GM19455 (cell line): ENCODE data around the gene EIF2B4.
"Not testable (repeated sequence)": the region's sequence is repeated elsewhere in the genome, so short reads cannot be mapped to it uniquely, and the experiment has no call there.

ENCODE experiments used
- ATAC-seq: cut with Tn5 transposase; IDR thresholded peaks from one replicate; pipeline ENCODE4 v1.9.1; 2021; ENCODE audit not compliant: unreplicated experiment

Gene EIF2B4

DNA sequence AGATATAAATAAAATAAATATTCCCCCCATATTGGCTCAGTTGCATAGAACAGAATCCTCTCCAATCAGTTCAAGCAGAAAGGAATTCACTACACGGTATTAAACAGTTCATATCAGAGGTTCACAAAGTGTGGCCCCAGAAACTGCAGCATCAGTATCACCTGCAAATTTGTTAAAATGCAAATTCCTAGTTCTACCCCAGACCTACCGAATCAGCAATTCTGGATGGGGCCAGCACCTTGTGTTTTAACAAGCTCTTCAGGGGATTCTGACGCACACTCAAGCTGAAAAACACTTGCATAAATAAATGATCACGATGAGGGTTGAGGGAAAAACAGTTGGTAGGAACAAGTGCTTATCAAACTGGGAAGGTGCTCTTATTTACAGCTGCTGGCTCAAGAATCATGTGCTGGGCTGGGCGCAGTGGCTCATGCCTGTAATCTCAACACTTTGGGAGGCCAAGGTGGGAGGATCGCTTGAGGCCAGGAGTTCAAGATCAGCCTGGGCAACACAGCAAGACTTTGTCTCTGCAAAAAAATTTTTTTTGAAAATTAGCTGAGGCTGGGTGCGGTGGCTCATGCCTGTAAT lies 19.9 kb downstream of the EIF2B4 start:
- ATAC-seq, result no peak

DNA sequence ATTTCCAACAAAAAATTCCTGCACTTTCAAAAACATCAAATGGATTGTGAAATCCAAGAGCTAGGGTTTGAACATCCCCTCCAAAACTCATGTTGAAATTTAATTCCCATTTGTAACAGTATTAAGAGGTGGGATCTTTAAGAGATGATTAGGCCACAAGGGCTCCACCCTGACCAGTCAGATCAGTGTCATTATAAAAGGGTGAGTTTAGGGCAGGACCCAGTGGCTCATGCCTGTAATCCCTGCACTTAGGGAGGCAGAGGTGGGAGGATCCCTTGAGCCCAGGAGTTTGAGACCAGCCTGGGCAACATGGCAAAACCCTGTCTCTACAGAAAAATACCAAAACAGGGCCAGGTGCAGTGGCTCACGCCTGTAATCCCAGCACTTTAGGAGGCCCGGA lies 22.5 kb downstream of the EIF2B4 start:
- no peak for ATAC-seq

GRCh38 chr2:27336173-27336572 lies 34.0 kb downstream of the EIF2B4 start:
- no peak for ATAC-seq

GRCh38 chr2:27335311-27335710 lies 34.8 kb downstream of the EIF2B4 start:
- ATAC-seq, result no peak

DNA sequence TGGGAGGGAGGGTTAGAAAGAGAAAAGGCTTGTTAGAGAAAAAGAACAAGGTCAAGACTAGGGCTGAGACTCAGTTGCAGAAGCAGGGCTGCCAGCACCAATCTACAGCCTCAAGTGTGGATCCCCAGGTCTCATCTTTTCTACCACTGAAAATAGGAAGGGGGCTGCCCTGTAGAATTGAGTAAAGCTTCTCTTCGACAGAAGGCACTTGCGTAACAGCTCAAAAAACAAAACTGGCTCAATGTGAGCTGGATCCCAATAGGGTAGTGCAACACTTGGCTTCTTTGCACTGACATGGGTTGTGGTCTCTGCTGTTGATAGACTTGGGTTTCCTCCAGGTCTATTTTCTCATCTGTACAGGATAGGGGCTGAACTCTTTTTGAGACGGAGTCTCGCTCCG lies 45.4 kb downstream of the EIF2B4 start:
- no peak for ATAC-seq

- ATAC-seq, result no peak
Observed at GRCh38 chr2:27323596-27324285, 46.4 kb downstream of the EIF2B4 start.

DNA sequence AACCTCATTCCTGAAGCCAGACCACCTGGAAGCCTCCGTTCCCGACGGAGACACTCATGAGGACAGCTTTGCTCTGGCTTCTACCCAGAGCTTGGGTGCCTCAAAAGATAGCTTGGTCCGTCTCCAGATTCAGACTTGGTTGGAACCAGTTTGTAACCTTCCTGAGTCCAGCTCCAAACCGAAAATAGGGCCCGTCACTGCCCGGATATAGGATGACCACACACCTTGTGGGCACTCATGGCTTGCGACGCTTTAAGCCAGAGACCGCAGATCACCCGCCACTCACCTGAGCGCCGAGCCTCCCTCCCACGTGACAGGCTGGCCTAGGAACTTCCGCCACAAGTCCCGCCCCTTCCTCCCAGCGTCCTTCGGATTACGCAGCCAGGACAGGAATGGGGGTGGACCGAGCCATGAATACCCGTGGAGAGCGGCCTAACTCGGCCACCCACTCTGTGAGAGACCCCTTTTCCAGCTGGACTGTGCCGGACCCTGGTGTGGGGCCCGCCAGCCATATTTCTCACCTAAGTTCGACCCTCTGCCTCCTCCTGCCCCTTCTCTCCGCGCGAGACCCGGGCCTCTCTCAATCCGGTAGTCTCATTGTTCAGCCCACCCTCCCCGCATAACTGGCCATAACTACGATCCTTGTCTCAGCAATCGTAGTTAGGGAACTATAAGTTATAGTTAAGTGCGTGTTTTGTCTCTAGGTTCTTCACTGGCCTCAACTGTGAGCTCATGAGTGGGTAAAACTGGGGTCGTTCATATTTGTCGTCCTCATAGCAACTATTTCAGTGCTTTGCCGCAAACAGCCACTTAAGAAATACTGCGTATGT lies 47.2 kb downstream of the EIF2B4 start, which contains the start of gene MPV17:
Gene MPV17, minus strand, starts transcription at position 332 of the 830 bp plus-strand sequence. CDS start 580 bp downstream, outside the sequence.
- ATAC-seq, result peak; percentile 92

DNA sequence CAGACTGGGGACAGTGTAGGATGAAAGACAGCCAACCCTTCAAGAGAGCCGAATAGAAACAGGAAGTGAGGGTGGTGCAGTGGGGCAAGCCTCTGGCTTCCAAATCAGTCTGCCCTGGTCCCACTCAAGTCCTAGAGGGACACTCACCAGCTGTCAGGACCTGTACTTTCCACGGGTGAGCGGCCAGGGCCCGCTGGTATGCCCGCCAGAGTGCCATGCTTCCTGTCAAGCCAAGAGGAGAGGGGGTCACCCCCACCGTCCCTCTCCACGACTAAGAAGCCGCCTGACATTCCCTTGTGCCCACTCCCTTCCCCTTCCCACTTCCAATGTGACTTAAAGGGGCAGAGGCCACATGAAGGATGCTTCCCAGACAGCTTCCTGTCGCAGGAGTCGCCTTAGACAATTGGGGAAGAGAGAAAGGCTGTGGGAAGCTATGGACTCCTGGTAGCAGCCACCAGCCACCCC lies 47.8 kb downstream of the EIF2B4 start:
- no peak for ATAC-seq

DNA sequence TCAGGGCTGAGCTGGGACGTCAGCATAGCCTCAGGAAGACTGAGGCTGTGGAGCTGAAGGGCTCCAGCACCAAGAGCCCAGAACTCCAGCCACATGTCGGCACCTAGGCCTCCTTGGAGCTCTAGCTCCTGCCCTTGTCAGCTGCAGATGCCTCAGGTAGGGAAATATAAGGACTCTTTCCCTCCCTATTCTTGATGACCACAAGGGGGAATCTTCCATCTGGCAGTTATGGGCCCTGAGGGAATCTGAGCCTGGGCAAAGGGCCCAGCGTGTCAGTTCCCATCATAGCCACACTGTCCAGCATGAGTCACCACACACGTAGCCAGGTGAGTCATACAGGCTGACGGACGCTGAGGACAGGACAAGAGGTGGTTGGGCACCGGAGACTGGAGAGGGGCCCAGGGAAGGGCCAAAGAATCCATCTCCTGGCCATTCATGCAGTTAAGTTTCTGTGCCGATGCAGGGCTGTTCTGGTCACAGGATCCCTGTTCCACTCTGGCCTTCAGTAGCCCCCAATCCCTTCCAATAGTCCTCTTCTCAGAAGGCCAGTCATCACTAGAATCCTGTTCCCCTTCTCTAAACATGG lies 49.1 kb downstream of the EIF2B4 start:
- ATAC-seq, result no peak

GRCh38 chr2:27319839-27320238 lies 50.3 kb downstream of the EIF2B4 start:
- ATAC-seq, result not testable (repeated sequence)

- ATAC-seq, result no peak
Observed at GRCh38 chr2:27316655-27317412, 53.3 kb downstream of the EIF2B4 start.

DNA sequence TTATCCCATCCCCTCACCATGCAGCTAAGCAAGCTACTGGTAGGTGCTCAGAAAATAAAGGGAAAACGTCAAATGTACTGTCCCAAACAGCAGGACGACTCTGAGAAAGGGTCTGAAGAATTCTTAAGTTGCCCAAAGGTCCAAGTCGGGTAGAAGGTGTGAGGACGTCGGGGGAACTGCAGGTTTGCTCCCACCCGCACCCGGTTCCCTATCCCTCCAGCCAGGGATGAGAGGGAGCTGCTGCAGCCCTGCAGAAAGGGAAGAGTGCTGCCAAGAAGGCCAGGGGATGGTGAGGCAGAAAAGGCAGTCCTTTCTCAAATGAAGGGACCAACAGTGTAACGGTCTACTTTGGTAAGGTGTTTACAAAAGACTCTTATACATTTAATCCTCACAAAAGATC lies 55.0 kb downstream of the EIF2B4 start:
- ATAC-seq, result no peak

GRCh38 chr2:27314709-27315108 lies 55.4 kb downstream of the EIF2B4 start:
- ATAC-seq, result no peak
